GM19240 (cell line): ENCODE measurements around the gene OR2S2.
"Not testable (repeated sequence)": the region's sequence is repeated elsewhere in the genome, so short reads cannot be mapped to it uniquely, and the experiment has no call there.

Experiments used
- DNase-seq: peaks from one replicate; pipeline ENCODE4 v3.0.0; 2011; ENCODE audit warnings: low spot score; ENCODE audit not compliant: insufficient read length

Gene OR2S2, protein sequence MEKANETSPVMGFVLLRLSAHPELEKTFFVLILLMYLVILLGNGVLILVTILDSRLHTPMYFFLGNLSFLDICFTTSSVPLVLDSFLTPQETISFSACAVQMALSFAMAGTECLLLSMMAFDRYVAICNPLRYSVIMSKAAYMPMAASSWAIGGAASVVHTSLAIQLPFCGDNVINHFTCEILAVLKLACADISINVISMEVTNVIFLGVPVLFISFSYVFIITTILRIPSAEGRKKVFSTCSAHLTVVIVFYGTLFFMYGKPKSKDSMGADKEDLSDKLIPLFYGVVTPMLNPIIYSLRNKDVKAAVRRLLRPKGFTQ

DNA sequence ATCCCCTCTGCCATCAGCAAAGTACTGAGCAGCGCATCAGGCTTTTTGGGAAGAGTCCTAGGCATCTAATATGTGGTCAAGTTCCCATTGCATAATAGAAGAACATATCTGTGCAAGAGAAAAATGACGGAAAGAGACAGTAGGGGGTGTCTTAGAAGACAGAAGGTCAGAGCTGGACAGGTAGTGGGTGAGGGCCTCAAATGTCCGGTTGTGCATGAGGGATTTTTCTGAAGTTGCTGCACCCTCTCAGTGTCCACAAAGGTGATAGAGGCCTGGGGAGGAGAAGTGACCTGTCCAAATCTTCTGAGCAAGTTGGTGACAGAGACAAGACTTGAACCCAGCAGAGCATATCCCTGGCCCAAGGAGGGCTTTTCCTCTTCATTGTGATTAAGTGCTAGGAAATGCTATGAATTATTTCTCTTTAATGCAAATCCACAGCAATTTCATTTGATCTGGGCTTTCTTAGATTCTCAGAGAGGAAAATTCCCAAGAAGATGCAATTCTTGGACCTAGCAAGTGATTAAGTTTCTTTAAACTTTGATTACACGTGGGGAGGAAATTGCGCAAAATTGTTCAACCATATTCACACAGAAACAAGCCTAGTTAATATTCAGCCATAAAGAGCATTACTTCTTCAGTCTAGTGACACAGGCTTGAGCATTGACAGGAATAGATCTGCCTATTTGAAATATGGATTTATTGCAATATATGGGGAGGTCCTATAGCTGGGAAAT lies at the start of gene OR2S2:
OR2S2 (minus strand) TSS at position 51 of the 734 bp plus-strand sequence. CDS start 56 bp downstream, outside the sequence.
- DNase-seq = no peak

DNA sequence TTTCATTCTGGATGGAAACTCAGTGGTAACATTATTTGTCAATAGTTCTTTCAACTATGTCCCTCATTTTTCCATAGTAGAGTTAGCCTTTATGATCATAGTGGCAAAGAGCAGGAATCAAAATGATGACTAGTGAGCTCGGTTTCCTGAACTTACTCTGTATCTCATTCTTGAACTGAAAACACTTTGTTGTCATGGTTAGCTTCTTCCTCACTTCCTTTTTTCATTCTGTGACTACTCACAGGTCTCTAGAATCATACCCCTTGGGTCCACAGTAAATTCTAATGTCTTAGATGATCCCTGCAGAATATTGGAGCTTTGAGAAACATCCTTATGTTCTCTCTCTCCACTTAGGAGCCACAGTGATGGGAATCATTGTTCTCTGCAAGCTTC lies 49.4 kb upstream of the OR2S2 start:
- DNase-seq = peak; percentile 32

DNA sequence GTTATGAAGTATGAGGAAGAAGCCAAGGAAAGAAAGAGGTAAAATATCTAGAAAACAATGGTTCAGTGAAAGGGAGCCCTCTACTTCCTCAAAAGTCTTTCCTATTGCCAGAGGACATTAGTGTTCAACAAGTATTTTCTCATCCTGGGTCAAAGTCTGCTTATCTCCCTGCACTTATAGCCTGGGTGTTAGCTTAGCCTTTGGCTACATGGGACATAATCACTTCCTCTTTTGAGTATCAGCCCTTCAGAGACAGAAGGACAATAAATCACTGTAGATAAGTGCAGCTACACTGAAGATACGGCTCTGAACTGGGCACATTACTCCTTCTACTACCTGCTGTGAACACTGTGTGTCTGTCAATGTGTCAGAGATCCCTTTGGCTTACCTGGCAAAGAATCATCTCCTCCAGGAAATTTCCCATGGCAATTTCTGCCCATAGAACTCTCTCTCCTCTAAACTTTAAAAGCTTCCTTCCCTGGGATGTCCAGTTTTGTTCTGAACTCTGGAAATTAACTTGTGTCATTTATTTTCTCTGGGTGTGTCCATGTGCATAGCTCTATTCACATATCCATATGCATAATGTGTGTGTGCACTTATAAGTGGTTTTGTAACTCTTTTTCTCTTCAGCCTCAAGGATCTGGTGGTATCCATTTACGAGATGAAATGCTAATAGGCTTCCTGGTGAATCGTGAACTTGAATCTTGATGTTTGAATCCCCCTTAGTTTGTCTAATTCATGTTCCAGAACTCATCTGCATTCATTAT lies 48.8 kb upstream of the OR2S2 start:
- no peak for DNase-seq

DNA sequence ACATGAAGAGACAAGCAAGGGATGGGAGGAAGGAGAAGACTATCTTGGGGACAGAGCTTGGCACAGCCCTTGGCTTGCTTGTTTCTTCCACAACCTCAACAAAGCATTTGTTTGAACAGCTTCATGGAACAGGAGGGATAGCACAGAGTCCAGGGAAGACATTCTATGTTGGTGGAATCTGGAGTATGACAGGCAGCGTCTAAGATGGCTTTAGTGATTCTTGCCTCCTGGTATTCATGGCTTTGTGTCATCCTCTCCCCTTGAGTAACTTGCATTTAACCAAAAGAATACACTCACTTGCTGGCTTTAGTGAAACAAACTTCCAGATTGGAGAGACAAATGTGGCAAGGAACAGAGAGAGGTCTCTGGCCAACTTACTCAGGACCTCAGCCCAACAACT lies 47.9 kb upstream of the OR2S2 start:
- no peak for DNase-seq

DNA sequence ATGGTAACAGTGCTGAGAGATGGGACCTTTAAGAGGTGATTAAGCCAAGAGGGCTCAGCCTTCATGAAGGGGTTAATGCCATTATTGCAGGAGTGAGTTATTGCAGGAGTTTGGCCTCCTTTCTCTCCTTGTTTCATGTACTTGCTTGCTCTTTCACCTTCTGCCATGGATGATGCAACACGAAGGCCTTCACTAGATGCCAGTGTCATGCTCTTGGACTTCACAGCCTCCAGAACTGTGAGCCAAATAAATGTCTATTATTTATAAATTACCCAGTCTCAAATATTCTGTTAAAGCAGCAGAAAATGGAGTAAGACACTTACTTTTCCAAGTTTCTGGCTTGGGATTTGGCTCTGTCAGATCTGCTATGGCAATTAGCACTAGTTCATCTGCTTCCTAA lies 40.4 kb upstream of the OR2S2 start:
- no peak for DNase-seq

DNA sequence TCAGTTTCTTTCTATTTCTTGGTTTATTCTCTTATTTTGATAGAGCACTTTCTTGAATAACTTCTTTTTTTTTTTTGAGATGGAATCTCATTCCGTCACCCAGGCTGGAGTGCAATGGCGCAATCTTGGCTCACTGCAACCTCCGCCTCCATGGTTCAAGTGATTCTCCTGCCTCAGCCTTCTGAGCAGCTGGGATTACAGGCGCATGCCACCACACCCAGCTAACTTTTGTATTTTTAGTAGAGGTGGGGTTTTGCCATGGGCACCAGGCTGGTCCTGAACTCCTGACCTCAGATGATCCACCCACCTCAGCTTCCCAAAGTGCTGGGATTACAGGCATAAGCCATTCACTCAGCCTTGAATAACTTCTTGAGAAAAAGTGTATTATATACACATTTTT lies 39.1 kb upstream of the OR2S2 start:
- DNase-seq = not testable (repeated sequence)

DNA sequence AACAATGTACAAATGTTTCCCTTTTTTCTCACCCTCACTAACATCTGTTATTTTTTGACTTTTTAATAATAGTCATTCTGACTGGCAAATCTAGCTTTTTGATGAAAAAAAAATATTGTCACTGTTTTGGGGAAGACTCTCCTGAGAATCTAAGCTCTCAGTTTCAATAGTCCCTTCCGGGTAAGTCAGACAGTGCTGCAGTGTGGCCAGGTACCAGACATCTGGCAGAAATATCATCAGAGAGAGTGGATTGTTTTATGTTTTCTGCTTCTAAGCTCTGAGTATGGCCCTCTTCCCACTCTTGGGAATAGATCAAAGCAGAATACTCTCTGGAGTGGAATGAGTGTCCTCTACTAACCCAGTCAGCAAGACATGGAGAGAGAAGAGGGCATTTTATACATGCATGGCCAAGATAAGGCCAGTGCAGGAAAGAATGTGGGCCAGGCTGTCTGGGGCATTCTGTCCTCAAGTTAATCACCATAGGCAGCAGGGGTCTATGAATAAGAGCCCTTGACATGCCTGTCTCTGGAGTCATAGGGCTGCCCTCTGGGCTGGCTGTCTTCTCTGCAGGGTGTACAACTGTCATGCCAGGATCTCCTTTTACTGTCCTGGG lies 38.5 kb upstream of the OR2S2 start:
- DNase-seq = no peak

DNA sequence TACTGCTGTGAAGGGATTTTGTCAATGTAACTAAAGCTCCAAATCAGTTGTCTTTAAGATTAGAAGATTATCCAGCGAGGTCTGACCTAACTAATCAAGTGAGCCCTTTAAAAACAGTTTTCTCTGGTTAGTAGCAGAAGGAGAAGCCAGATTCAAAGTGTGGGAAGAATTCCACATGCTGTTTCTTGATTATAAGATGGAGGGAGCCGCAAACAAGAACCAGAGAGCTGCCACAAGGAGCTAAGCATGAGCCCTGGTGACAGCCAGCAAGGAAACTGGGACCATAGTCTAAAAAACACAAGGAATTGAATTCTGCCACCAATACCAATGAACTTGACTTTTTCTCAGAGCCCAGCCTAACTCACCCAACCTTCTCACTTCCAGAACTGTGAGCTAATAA lies 37.0 kb upstream of the OR2S2 start:
- no peak for DNase-seq

DNA sequence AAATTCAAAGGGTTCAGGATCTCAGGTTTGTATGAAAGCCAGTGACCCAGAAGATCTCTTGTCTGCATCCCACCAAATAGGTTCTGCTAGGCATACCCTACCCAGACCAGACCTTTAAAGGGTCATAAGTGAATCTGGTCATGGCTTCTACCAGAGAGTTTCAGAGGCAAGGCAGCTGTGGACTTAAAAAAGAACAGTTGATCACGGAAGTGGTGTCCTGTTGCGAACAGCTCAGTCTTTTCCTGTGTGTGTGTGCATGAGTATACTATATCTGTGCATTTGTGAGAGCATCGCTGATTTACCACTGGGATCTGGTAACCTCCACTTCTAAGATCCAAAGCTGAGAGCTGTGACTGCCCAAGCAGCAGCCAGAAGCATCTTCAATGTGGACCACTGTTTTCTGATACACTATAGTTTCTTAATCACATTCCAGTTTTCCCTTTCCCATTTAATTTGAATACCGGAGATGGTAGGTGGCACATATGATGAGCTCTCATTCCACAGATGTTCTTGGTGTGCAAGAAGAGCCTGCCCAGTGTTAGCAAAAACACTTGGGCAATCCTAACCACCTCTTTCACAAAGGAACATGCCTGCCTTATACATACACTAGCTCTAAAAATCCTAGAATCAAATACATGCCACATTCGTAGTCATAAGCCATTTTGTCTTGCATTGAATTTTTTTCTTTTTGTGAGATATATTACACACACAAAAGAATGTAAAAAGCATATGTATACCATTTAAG lies 36.2 kb upstream of the OR2S2 start:
- DNase-seq = no peak

DNA sequence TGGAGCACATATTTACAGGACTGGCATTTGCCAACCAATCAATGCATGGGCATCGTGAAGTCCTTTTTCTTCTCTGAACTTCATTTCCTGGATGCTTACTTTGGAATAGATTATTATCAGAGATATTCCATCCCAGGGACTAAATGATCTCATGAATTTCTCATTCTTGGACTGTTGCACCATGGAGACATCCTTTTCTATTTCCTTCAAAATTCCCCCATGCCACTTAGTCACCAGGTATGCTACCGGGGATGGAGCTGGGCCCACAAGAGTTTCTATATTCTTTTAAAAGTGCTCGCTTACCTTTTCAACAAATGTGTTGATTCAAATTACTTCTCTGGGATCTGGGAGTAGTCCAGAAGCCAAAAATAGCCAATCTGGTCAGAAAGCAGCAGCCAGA lies 35.2 kb upstream of the OR2S2 start:
- DNase-seq = not testable (repeated sequence)

DNA sequence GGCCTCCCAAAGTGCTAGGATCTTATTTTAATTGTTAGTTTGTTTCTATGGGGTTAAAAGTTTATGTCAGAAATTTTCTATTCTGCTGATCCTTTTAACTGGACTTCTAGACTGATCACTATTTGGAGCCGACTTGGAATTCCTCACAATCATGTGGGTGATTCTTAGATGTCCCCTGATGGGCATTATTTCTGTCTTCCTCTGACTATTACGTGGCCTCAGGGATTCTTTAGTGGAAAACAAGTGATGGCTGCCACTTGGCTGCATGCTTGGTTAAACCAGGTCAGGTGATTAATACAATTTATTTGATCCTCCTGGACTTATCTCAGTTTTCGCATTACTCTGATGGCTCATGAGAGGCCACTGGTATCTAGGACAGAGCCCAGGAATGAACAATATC lies 32.2 kb upstream of the OR2S2 start:
- DNase-seq = no peak

DNA sequence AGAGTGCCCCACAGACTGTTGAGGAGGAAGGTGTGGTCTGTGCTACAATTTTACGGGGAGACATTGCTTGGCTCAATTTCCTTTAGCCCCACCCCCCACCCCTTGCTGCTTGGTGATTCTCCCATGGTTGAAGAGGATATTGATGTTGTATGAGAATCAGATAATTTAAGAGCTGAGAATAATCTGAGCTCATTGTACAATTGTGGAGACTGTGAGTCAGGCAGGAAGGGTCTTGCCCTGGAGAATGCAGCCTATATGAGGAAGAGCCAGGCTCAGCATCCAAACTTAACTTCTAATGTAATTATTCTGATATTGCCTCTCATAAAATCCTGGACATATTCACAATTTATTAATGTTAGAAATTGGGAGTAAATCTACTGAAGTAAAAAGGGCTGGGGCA lies 26.1 kb upstream of the OR2S2 start:
- DNase-seq = no peak

DNA sequence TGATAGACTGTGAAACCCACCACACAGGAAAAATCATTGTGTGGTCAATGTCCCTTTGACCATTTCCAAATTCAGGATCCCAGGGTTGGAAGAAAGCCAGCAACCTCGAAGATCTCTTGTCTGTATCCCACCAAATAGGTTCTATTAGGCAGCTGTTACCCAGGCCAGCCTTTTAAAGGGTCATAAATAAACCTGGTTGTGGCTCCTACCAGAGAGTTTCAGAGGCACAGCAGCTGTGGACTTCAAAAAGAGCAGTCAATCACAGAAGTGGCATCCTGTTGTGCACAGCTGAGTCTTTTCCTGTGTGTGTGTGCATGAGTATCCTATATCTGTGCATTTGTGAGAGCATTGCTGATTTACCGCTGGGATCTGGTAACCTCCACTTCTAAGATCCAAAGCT lies 23.7 kb upstream of the OR2S2 start:
- DNase-seq = no peak

DNA sequence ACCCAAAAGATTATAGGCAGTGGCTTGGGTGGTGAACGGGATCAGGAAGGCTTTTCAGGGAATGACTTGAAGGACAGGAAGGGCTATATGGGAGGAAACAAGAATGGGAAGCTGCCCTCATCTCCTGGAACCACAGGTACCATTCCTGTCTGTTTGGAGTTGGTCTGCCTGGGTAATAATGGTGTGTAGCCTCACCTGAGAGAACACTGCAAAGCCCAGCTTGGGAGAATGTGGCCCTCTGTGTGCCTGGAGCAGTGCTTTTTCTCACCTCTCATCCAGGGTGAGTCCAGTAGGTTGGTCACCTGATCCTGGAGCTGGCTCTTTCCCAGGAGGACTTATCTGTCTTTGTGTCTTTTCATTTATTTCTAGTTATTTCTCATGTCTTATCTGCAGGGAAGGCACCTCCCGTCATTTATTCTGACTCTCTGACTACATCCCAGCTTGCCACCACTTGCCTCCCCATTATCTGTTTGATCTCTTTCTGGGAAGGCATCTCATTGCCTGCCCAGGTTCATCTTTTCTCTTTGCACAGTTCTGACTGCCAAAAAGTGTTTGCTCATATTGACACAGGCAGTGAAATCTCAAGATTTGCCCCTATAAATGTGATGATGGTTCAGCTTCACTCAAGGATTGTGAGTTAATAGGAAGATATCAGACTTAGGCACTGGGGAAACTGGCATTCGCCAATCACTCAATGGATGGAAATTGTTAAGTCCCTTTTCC lies 22.5 kb upstream of the OR2S2 start:
- DNase-seq = no peak

DNA sequence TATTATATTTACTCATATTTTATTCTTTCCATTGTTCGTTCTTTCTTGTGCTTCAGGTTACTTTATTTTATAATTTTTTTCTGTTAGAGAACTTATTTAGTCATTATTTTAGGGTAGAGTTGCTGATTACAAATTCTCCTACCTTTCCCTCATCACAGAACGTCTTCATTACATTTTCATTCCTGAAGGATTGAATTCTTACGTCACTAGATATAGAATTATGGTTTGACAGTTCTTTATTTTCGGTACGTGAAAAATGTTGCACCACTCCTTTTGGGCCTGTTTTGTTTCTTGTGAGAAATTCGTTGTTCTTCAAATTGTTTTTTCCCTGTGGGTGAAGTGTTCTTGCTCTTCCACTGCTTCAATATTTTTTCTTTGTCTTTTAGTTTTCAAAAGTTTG lies 20.8 kb upstream of the OR2S2 start:
- no peak for DNase-seq

DNA sequence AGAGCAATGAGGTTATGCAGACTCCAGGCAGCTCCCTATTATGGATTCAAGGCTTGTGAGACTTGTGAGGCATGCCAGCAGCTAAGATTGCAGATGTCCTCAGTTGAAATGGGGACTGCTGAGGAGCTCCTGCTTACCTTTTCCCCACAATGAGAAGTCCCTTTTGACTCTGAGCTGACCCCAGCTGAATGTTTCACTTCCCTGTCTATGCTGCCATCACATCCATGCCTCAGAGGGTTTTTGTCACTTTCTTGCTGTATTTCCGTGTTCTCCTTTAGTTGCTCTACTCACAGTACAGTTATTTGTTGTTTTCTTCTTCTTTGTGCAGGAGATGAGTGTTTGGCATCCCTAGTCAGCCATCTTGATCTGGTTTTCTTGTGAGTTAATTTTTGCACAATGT lies 18.8 kb upstream of the OR2S2 start:
- peak; percentile 35 for DNase-seq

DNA sequence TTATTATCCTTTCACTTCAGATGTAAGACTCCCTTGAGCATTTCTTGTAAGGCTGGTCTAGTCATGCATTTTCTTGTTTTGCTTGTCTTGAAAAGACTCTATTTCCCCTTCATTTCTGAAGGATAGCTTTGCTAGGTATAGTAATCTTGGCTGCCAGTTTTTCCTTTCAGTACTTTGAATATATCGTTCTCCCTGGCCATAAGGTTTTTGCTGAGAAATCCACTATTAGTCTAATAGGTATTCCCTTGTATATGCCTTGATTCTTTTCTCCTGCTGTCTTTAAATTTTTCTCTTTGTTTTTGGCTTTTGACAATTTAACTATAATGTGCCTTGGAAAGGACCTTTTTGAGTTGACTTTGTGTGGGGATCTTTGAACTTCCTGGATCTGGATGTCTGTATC lies 16.8 kb upstream of the OR2S2 start:
- no peak for DNase-seq

DNA sequence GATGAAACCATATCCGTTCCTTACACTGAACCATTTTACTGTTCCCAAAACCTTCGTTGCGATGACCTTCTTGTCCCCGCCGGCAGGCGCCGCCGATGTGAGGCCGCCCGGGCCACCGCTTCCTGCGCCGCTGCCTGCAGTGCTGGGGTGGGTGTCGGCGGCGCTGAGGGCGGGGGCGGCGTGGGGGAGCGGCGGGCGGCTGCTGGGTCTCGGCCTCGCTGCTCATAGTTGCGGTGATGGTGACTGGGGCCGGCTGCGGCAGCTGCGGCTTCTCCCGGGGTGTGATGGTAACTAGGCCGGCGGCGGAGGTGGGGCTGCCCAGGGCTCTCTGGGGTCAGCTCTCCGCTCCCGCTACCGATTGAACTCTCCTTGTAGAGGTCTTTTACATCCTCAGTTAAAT lies 14.1 kb upstream of the OR2S2 start:
- no peak for DNase-seq

DNA sequence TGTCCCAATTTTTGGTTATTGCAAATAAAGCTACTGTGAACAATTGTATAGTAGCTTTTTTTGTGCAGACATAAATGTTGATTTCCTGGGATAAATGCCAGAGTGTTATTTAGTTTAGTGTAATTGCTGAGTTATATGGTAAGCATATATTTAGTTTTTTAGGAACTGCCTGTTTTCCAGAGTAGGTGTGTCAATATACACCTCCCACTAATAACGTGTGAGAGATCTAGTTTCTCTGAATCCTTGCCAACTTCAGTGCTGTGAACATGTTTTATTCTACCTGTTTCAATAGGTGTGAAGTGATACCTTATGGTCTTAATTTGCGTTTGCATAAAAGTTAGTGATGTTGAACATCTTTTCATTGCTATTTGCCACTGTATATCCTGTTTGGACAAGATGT lies 9.1 kb upstream of the OR2S2 start:
- no peak for DNase-seq

DNA sequence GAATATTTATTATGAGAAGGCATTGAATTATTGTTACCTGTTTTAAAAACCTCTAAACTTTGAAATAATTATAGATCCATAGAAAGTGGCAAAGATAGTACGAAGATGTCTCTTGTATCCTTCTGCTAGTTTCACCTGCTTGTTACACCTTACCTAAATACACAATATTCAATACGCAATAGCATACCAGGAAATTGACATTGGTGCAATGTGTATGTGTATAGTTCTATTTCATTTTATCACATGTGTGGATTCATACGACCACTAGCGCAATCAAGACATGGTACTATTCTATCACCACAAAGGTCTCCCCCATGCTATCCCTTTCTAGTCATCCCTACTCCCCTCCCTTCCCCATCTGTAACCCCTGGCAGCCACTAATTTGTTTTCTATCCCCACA lies 8.5 kb upstream of the OR2S2 start:
- no peak for DNase-seq

DNA sequence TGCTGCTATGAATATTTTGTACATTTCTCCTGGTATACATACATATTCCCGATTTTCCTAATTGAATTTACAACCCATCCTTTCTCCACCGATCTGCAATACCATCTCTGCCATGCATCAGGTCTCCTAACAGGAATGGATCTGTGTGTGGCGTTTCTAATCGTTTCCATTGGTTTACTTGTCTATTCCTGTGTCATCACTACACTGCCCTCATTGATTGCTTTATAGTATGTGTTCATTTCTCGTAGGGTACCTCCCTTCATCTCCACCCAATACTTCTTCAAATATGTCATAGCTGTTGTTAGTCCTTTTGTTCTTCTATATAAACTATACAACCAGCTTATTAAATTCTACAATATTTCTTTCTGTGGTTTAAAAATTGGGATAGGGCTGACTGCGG lies 7.1 kb upstream of the OR2S2 start:
- no peak for DNase-seq
